Neural progenitor cell (in vitro differentiated cells): Measurements from ENCODE around the gene RHBDF1. TPM values are rescaled to one million over a fixed set of nuclear protein-coding genes. Genes with fewer than 3 reads are reported as not detected.

Source experiments
- DNase-seq: peaks from one replicate; pipeline ENCODE4 v3.0.0-alpha.2; 2016; ENCODE audit warnings: low spot score
- H2AFZ ChIP-seq: fragments of 200-600 bp; sonication (generic); replicated peaks from 2 replicates; pipeline ENCODE4 v1.6.1; 2016; ENCODE audit warnings: antibody characterized with exemption
- H3F3A ChIP-seq: fragments of 200-600 bp; sonication (generic); 2 replicates; pipeline ENCODE4 v1.6.1; 2016; ENCODE audit warnings: antibody characterized with exemption, low read depth
- H3K27ac ChIP-seq: fragments of 200-600 bp; sonication (generic); 2 replicates; pipeline ENCODE4 v1.5.1; 2016; ENCODE audit warnings: mild to moderate bottlenecking
- H3K27me3 ChIP-seq: fragments of 200-600 bp; sonication (generic); 2 replicates; pipeline ENCODE4 v1.6.1; 2016; ENCODE audit warnings: mild to moderate bottlenecking, moderate library complexity
- H3K36me3 ChIP-seq: fragments of 200-600 bp; sonication (generic); 2 replicates; pipeline ENCODE4 v1.5.1; 2016
- H3K4me1 ChIP-seq: fragments of 200-600 bp; sonication (generic); 2 replicates; pipeline ENCODE4 v1.6.1; 2016; ENCODE audit warnings: mixed run types
- H3K4me2 ChIP-seq: fragments of 200-600 bp; sonication (generic); 2 replicates; pipeline ENCODE4 v1.6.1; 2016
- H3K4me3 ChIP-seq: fragments of 200-600 bp; sonication (generic); 2 replicates; pipeline ENCODE4 v1.5.1; 2016
- H3K79me2 ChIP-seq: fragments of 200-600 bp; sonication (generic); 2 replicates; pipeline ENCODE4 v1.6.1; 2016; ENCODE audit warnings: low read depth
- H3K9ac ChIP-seq: fragments of 200-600 bp; sonication (generic); 2 replicates; pipeline ENCODE4 v1.6.1; 2016
- H3K9me3 ChIP-seq: fragments of 200-600 bp; sonication (generic); 2 replicates; pipeline ENCODE4 v1.5.1; 2016; ENCODE audit warnings: low read depth
- H4K20me1 ChIP-seq: fragments of 200-600 bp; sonication (generic); 2 replicates; pipeline ENCODE4 v1.6.1; 2016; ENCODE audit warnings: low read depth
- H3K27ac Mint-ChIP-seq: 3 replicates; pipeline ENCODE4 v1.8.0; 2021; ENCODE audit warnings: mixed read lengths
- H3K27me3 Mint-ChIP-seq: 2 replicates; pipeline ENCODE4 v1.8.0; 2022; ENCODE audit warnings: low read depth, mild to moderate bottlenecking, inconsistent platforms, moderate library complexity, mixed read lengths; ENCODE audit not compliant: insufficient read depth
- H3K36me3 Mint-ChIP-seq: 3 replicates; pipeline ENCODE4 v1.8.0; 2021; ENCODE audit warnings: mixed read lengths
- H3K4me1 Mint-ChIP-seq: 3 replicates; pipeline ENCODE4 v1.8.0; 2021; ENCODE audit warnings: mixed read lengths
- H3K4me3 Mint-ChIP-seq: 3 replicates; pipeline ENCODE4 v1.8.0; 2021; ENCODE audit warnings: mild to moderate bottlenecking, moderate library complexity, mixed read lengths
- H3K9me3 Mint-ChIP-seq: 3 replicates; pipeline ENCODE4 v1.8.0; 2020; ENCODE audit warnings: mixed read lengths
- CTCF ChIP-seq: fragments of 200-600 bp; sonication (generic); IDR thresholded peaks from 2 replicates; pipeline ENCODE4 v1.5.1; 2017; ENCODE audit warnings: antibody characterized with exemption, mild to moderate bottlenecking
- EZH2 ChIP-seq: fragments of 200-600 bp; sonication (generic); IDR thresholded peaks from 2 replicates; pipeline ENCODE4 v1.6.1; 2017; ENCODE audit warnings: antibody characterized with exemption, mild to moderate bottlenecking, moderate library complexity
- EZH2phosphoT487 ChIP-seq: fragments of 200-600 bp; sonication (generic); IDR thresholded peaks from 2 replicates; pipeline ENCODE4 v1.6.1; 2017; ENCODE audit warnings: antibody characterized with exemption
- total RNA-seq: library from RNA; depleted of rRNA; stranded (reverse); fragments of >200 nt; gene quantifications from 2 replicates; pipeline ENCODE4 v1.2.3, GENCODE V29; 2015; ENCODE audit warnings: low replicate concordance

Gene RHBDF1
- total RNA-seq, 1 donor from 2014 or later, result 11.0 TPM

DNA sequence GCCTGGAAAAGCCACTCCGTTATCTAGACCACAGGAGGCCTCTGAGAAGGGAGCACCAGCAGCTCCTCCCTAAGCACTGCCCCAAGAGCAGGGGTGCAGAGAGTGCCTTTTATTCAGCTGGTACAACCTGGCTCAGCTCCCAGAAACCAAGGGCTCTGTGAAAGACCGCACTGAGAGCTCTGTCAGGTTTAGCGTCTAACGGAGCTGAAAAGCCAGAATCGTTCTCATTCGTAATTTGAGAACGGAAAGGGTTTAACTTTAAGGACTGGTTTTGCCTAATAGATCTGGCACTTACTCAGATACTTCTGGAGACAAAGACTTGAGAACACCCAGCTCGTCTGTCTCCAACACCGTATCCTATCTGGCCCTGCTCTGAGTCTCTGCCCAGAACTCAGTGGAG lies 19.1 kb upstream of the RHBDF1 start:
- H3K9me3 ChIP-seq, result no peaks in the 10 kb centered on the region
- no peaks in the 10 kb centered on the region for H3K36me3 ChIP-seq
- H3K9me3 Mint-ChIP-seq, result no peaks in the 10 kb centered on the region
- H3K4me3 Mint-ChIP-seq, result no peak overlapping the region
- no peak overlapping the region for H3K9ac ChIP-seq
- H3K36me3 Mint-ChIP-seq, result peaks cover 4% of the 10 kb centered on the region
- no peak for DNase-seq
- no peak overlapping the region for H3K4me2 ChIP-seq
- no peaks in the 10 kb centered on the region for H4K20me1 ChIP-seq
- no peak overlapping the region for H3K27ac Mint-ChIP-seq
- no peak overlapping the region for H2AFZ ChIP-seq
- no peaks in the 10 kb centered on the region for H3K79me2 ChIP-seq
- TF ChIP-seq EZH2phosphoT487, result no peak
- TF ChIP-seq EZH2, result no peak
- TF ChIP-seq CTCF, result no peak
- H3K27ac ChIP-seq, result no peak overlapping the region
- no peaks in the 10 kb centered on the region for H3K4me1 Mint-ChIP-seq
- peaks cover 9% of the 10 kb centered on the region for H3F3A ChIP-seq
- H3K4me1 ChIP-seq, result no peaks in the 10 kb centered on the region
- H3K27me3 Mint-ChIP-seq, result peaks cover 8% of the 10 kb centered on the region
- H3K27me3 ChIP-seq, result no peaks in the 10 kb centered on the region
- no peak overlapping the region for H3K4me3 ChIP-seq

DNA sequence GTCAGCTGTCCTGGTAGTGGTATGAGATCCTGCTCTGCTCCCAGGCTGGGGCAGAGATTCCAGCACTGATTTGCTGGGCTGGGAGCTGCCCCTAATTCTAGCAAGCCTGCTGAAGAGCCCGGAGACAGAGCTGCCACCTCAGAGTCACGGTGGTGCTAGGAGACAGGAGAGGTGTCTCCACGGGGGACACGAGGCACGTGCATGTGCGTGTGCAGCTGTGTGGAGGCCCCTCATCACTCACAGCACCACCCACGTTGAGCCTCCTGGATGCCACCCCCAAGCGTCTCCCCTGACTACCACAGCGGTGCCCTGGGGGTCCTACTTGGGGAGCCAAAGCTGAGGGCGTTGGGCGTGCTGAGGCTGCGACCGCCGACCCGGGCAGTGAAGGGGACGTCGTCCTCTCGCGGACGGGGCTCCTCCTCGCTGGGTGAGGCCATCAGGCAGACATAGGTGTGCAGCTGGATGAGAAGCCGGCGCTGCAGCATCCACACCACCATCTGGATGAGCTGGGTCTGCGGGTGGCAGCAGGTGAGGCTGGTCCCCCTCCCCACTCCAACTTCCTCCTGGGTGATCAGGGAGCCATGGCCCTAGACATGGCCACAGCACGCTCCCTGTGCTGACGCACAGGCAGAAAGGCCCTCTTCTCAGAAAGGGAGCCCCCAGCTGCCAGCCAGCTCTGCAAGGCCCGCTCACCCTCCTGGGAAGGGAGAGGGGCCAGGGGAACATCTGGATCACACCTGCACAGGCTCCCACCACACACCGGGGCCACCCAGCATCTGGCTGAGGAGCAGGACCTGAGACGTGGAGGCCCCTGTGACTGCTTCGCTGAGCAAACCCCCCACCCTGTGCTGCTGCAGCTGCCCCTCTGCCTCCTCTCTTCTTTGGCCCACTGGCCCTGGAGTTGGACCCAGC lies 17.2 kb upstream of the RHBDF1 start:
- peaks cover 7% of the 10 kb centered on the region for H3K36me3 Mint-ChIP-seq
- H3K36me3 ChIP-seq, result no peaks in the 10 kb centered on the region
- H3K4me2 ChIP-seq, result no peak overlapping the region
- H2AFZ ChIP-seq, result no peak overlapping the region
- no peaks in the 10 kb centered on the region for H3K27me3 ChIP-seq
- H3K9me3 Mint-ChIP-seq, result no peaks in the 10 kb centered on the region
- DNase-seq, result no peak
- no peak overlapping the region for H3K9ac ChIP-seq
- H3K4me3 ChIP-seq, result no peak overlapping the region
- no peaks in the 10 kb centered on the region for H3K9me3 ChIP-seq
- no peak overlapping the region for H3K27ac ChIP-seq
- no peak overlapping the region for H3K4me3 Mint-ChIP-seq
- no peaks in the 10 kb centered on the region for H3K4me1 ChIP-seq
- peaks cover 4% of the 10 kb centered on the region for H4K20me1 ChIP-seq
- H3K79me2 ChIP-seq, result no peaks in the 10 kb centered on the region
- H3F3A ChIP-seq, result peaks cover 5% of the 10 kb centered on the region
- H3K27ac Mint-ChIP-seq, result no peak overlapping the region
- H3K4me1 Mint-ChIP-seq, result no peaks in the 10 kb centered on the region
- peaks cover 6% of the 10 kb centered on the region for H3K27me3 Mint-ChIP-seq
- TF ChIP-seq EZH2phosphoT487, result no peak
- TF ChIP-seq EZH2, result no peak
- TF ChIP-seq CTCF, result no peak

- H2AFZ ChIP-seq, result no peak overlapping the region
- no peaks in the 10 kb centered on the region for H3K9me3 Mint-ChIP-seq
- H3K4me3 ChIP-seq, result no peak overlapping the region
- no peaks in the 10 kb centered on the region for H3K36me3 ChIP-seq
- no peak overlapping the region for H3K9ac ChIP-seq
- H3K79me2 ChIP-seq, result no peaks in the 10 kb centered on the region
- no peak for DNase-seq
- H3K4me3 Mint-ChIP-seq, result no peak overlapping the region
- H3K36me3 Mint-ChIP-seq, result peaks cover 12% of the 10 kb centered on the region
- H3K27ac ChIP-seq, result no peak overlapping the region
- H3K4me1 Mint-ChIP-seq, result peaks cover 4% of the 10 kb centered on the region
- H3K9me3 ChIP-seq, result no peaks in the 10 kb centered on the region
- H3K27ac Mint-ChIP-seq, result no peak overlapping the region
- no peaks in the 10 kb centered on the region for H3K27me3 ChIP-seq
- no peak overlapping the region for H3K4me2 ChIP-seq
- peaks cover 8% of the 10 kb centered on the region for H3K27me3 Mint-ChIP-seq
- TF ChIP-seq EZH2 (no peak), CTCF (no peak), EZH2phosphoT487 (no peak)
- H3F3A ChIP-seq, result peaks cover 5% of the 10 kb centered on the region
- no peaks in the 10 kb centered on the region for H3K4me1 ChIP-seq
- H4K20me1 ChIP-seq, result peaks cover 4% of the 10 kb centered on the region
Observed at GRCh38 chr16:88613-89012, 16.2 kb upstream of the RHBDF1 start.
